Keratinocyte (primary cell): ENCODE data around the gene KLHL29.

Experiments
- CTCF ChIP-seq, 3 experiments: IDR thresholded peaks in 1 of 3; conservative IDR thresholded peaks in 1 of 3; optimal IDR thresholded peaks in 1 of 3; 2 replicates in 2 of 3; 3 replicates in 1 of 3; pipeline versions ENCODE3 to v1.5.1; 2011; ENCODE audit warnings: low read length in 3 of 3, mild to moderate bottlenecking in 3 of 3, moderate library complexity in 2 of 3, control low read depth in 1 of 3, inconsistent platforms in 1 of 3; ENCODE audit not compliant: insufficient read depth in 2 of 3; ENCODE audit errors: extremely low read depth in 1 of 3
- EZH2 ChIP-seq: IDR thresholded peaks from one replicate; pipeline ENCODE4 v1.6.1; 2012; ENCODE audit warnings: inconsistent platforms, mild to moderate bottlenecking, low read length, moderate library complexity

- no peak for TF ChIP-seq CTCF (optimal IDR thresholded peaks at IDR 0.05 in 1 of 3, IDR thresholded peaks at IDR 0.05 in 1 of 3, conservative IDR thresholded peaks at IDR 0.05 in 1 of 3; ENCODE audit: extremely low read depth in 1 of 3, insufficient read depth in 2 of 3, low read length in 3 of 3)
- no peak for TF ChIP-seq EZH2
Observed at GRCh38 chr2:23533338-23533695, 148.3 kb downstream of the KLHL29 start.
